Fibroblast of the aortic adventitia (primary cell): ENCODE measurements around the gene FMR1. TPM values are rescaled to one million over a fixed set of nuclear protein-coding genes. Genes with fewer than 3 reads are reported as not detected.

ENCODE experiments used
- DNase-seq: peaks from one replicate; pipeline ENCODE4 v3.0.0-alpha.2; 2010; ENCODE audit warnings: low read depth
- H3K4me3 ChIP-seq: 2 replicates; pipeline ENCODE4 v1.5.1; 2011; ENCODE audit warnings: low read depth, mild to moderate bottlenecking, control low read depth, low read length, moderate library complexity
- CTCF ChIP-seq: IDR thresholded peaks from 2 replicates; pipeline ENCODE4 v1.5.1; 2011; ENCODE audit warnings: mild to moderate bottlenecking, low read length, control low read depth, inconsistent platforms; ENCODE audit not compliant: insufficient read depth
- total RNA-seq: library from RNA; depleted of rRNA; stranded (reverse); fragments of >200 nt; gene quantifications from 2 replicates; pipeline ENCODE4 v1.2.3, GENCODE V29; 2012; ENCODE audit warnings: low replicate concordance

Gene FMR1
- total RNA-seq, 1 donor: 32.1 TPM

GRCh38 chrX:147900349-147900748, 11.4 kb upstream of the FMR1 start:
- TF ChIP-seq CTCF: no peak
- no peak for DNase-seq
- H3K4me3 ChIP-seq: no peak overlapping the region

- DNase-seq: no peak
- no peak for TF ChIP-seq CTCF
- H3K4me3 ChIP-seq: no peak overlapping the region
Measured at GRCh38 chrX:147901461-147902126, 10.1 kb upstream of the FMR1 start.

- DNase-seq: no peak
- no peak for TF ChIP-seq CTCF
- no peak overlapping the region for H3K4me3 ChIP-seq
Measured at GRCh38 chrX:147902270-147902669, 9.4 kb upstream of the FMR1 start.

GRCh38 chrX:147908106-147908505, 3.6 kb upstream of the FMR1 start:
- no peak for TF ChIP-seq CTCF
- no peak for DNase-seq
- no peak overlapping the region for H3K4me3 ChIP-seq

- no peak for TF ChIP-seq CTCF
- DNase-seq: no peak
- no peak overlapping the region for H3K4me3 ChIP-seq
Measured at GRCh38 chrX:147910607-147911006, 1.1 kb upstream of the FMR1 start.

GRCh38 chrX:147912093-147912801, 528 bp downstream of the FMR1 start:
- TF ChIP-seq CTCF: no peak
- peak overlapping the region; percentile 75 for H3K4me3 ChIP-seq
- DNase-seq: peak; percentile 40
